ENCODE measurements around the gene SGSM2. TPM values are rescaled to one million over a fixed set of nuclear protein-coding genes. Genes with fewer than 3 reads are reported as not detected.

The SGSM2 gene
- total and polyA plus RNA-seq, 2 donors (not counting 1 experiment from before 2014, with no cell fraction given) = 139 to 181 TPM

DNA sequence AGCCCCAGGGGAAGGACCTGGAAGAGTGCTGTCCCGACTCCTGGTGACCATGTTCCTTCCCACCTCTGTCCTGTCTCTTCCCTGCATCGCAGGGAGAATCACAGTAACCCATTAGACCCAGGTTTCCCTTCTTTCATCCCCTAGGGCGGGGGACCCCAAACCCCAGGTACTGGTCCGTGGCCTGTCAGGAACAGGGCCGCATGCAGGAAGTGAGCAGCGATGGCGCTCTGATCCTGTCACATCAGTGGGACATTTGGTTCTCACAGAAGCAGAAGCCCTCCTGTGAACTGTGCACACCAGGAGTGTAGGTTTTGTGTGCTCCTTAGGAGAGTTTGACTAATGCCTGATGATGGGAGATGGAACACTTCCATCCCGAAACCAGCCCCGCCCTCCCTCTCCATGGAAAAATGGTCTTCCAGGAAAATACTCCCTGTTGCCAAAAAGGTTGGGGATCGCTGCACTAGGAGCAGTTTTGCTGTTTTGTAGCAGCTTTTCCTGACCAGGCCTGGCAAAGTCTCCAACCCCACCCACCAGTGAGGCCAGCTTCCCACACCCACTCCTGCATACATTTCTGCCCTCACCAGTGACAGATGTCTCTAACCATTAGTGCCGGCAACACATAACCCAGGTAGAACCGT is 53.0 kb downstream of the SGSM2 start:
- Histone ChIP-seq H3K9ac (ENCODE audit: low read length) (no peak overlapping the region), H4K20me1 (ENCODE audit: control insufficient read depth, insufficient read depth, low read length, poor library complexity, severe bottlenecking) (peaks cover 68% of the 10 kb centered on the region), H3K4me3 (ENCODE audit: control extremely low read depth in 1 of 5, extremely low read depth in 1 of 5, insufficient read depth in 1 of 5, low read depth in 2 of 5, low read length in 4 of 5) (no peak overlapping the region), H2AFZ (ENCODE audit: insufficient read depth, low read depth, low read length, poor library complexity, severe bottlenecking) (no peak overlapping the region), H3K27ac (ENCODE audit: low read length in 2 of 2) (peak overlapping the region; percentile 34 to 99), H3K9me3 (ENCODE audit: control extremely low read depth in 1 of 3, control insufficient read depth in 2 of 3, insufficient read depth in 1 of 3, low read length in 2 of 3) (no peaks in the 10 kb centered on the region), H3K36me3 (replicated peaks in 1 of 2; ENCODE audit: control extremely low read depth in 1 of 2, control insufficient read depth in 1 of 2, extremely low read depth in 1 of 2, insufficient read depth in 2 of 2, low read length in 1 of 2) (peaks cover 0 to 24% of the 10 kb centered on the region in 2 experiments), H3K4me1 (ENCODE audit: control insufficient read depth in 2 of 2, insufficient read depth in 2 of 2, low read length in 2 of 2) (peaks cover 27 to 38% of the 10 kb centered on the region in 2 donors), H3K79me2 (ENCODE audit: control insufficient read depth, insufficient read depth, low read length) (peaks cover 74% of the 10 kb centered on the region), H3K27me3 (replicated peaks in 1 of 4; ENCODE audit: control extremely low read depth in 1 of 4, control insufficient read depth in 3 of 4, insufficient read depth in 4 of 4, low read length in 3 of 4) (no peaks in the 10 kb centered on the region), H3K4me2 (replicated peaks; ENCODE audit: low read depth, low read length, poor library complexity, severe bottlenecking) (no peak overlapping the region)
- intact Hi-C loops (cut with micrococcal nuclease) = loop anchor here (5.0 kb wide), 2 partner anchors 122 to 1203 kb away; partner anchors contain the start of gene METTL16
- ChIA-PET CTCF (interaction anchor here (0.7 to 5.1 kb wide), 3 partner anchors 7 to 26 kb away, joined by 3 to 69 read pairs (median 40); no protein-coding TSS in a partner anchor), POLR2A (no interaction called here)
- TF ChIP-seq, protein P1, sequence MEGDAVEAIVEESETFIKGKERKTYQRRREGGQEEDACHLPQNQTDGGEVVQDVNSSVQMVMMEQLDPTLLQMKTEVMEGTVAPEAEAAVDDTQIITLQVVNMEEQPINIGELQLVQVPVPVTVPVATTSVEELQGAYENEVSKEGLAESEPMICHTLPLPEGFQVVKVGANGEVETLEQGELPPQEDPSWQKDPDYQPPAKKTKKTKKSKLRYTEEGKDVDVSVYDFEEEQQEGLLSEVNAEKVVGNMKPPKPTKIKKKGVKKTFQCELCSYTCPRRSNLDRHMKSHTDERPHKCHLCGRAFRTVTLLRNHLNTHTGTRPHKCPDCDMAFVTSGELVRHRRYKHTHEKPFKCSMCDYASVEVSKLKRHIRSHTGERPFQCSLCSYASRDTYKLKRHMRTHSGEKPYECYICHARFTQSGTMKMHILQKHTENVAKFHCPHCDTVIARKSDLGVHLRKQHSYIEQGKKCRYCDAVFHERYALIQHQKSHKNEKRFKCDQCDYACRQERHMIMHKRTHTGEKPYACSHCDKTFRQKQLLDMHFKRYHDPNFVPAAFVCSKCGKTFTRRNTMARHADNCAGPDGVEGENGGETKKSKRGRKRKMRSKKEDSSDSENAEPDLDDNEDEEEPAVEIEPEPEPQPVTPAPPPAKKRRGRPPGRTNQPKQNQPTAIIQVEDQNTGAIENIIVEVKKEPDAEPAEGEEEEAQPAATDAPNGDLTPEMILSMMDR (IDR thresholded peaks at IDR 0.05) = no peak
- no peak for TF ChIP-seq EZH2 (IDR thresholded peaks at IDR 0.05; ENCODE audit: borderline replicate concordance, insufficient read depth, low read depth, low read length, poor library complexity, severe bottlenecking)
- Mint-ChIP-seq H3K9me3 (ENCODE audit: insufficient read depth) (no peaks in the 10 kb centered on the region), H3K27ac (peak overlapping the region; percentile 81), H3K4me1 (peaks cover 37% of the 10 kb centered on the region), H3K4me3 (peak overlapping the region; percentile 67), H3K27me3 (no peaks in the 10 kb centered on the region)
- WGBS (ENCODE audit: insufficient coverage) = 97% methylated on average over 12 of the region's 12 CpGs
- no peak for DNase-seq
- ATAC-seq (ENCODE audit: low read depth) = no peak
